Measurements from ENCODE around the gene CELF4.

CELF4 gene

GRCh38 chr18:37521510-37522465 is 43.8 kb downstream of the CELF4 start:
- DNase-seq, result no peak

GRCh38 chr18:37520508-37520907 is 45.1 kb downstream of the CELF4 start:
- DNase-seq, result no peak

GRCh38 chr18:37519510-37520135 is 46.0 kb downstream of the CELF4 start:
- no peak for DNase-seq

GRCh38 chr18:37516361-37516853 is 49.2 kb downstream of the CELF4 start:
- DNase-seq, result no peak

- no peak for DNase-seq
Observed at GRCh38 chr18:37514953-37515352, 50.6 kb downstream of the CELF4 start.

- DNase-seq, result no peak
Observed at GRCh38 chr18:37512400-37512799, 53.2 kb downstream of the CELF4 start.

GRCh38 chr18:37511721-37512298 is 53.8 kb downstream of the CELF4 start:
- DNase-seq, result no peak

GRCh38 chr18:37509600-37509999 is 56.0 kb downstream of the CELF4 start:
- no peak for DNase-seq

- DNase-seq, result peak; percentile 93
Observed at GRCh38 chr18:37508207-37508606, 57.4 kb downstream of the CELF4 start.

- no peak for DNase-seq
Observed at GRCh38 chr18:37507239-37507638, 58.4 kb downstream of the CELF4 start.

- DNase-seq, result no peak
Observed at GRCh38 chr18:37506001-37506400, 59.6 kb downstream of the CELF4 start.

- DNase-seq, result no peak
Observed at GRCh38 chr18:37505321-37505720, 60.3 kb downstream of the CELF4 start.

GRCh38 chr18:37502601-37503000 is 63.0 kb downstream of the CELF4 start:
- DNase-seq, result no peak

- no peak for DNase-seq
Observed at GRCh38 chr18:37502036-37502435, 63.6 kb downstream of the CELF4 start.

- no peak for DNase-seq
Observed at GRCh38 chr18:37501136-37501535, 64.5 kb downstream of the CELF4 start.

- no peak for DNase-seq
Observed at GRCh38 chr18:37499913-37500312, 65.7 kb downstream of the CELF4 start.

GRCh38 chr18:37499044-37499443 is 66.6 kb downstream of the CELF4 start:
- DNase-seq, result peak; percentile 33

- DNase-seq, result no peak
Observed at GRCh38 chr18:37497853-37498518, 67.6 kb downstream of the CELF4 start.

- no peak for DNase-seq
Observed at GRCh38 chr18:37496568-37496967, 69.0 kb downstream of the CELF4 start.

GRCh38 chr18:37495354-37495753 is 70.2 kb downstream of the CELF4 start:
- no peak for DNase-seq

- no peak for DNase-seq
Observed at GRCh38 chr18:37494406-37494805, 71.2 kb downstream of the CELF4 start.

- DNase-seq, result no peak
Observed at GRCh38 chr18:37493352-37493935, 72.2 kb downstream of the CELF4 start.

GRCh38 chr18:37492952-37493351 is 72.6 kb downstream of the CELF4 start:
- no peak for DNase-seq

Data from NCI-H510A treated with DMSO at 0.1 percent for 48 hours (cell line).